Stimulated activated CD4-positive, alpha-beta T cell treated with anti-CD3 and anti-CD28 coated beads, Interleukin-4, amount 100 ng/mL, for 4 hours (primary cell): ENCODE data around the gene BEND3.
"Not testable (repeated sequence)": the region's sequence is repeated elsewhere in the genome, so short reads cannot be mapped to it uniquely, and the experiment has no call there.

Source experiments
- DNase-seq, 2 experiments: peaks; one replicate each; pipeline ENCODE4 v3.0.0-alpha.2; 2020

BEND3 gene

GRCh38 chr6:107026965-107027364 is 88.3 kb downstream of the BEND3 start:
- no peak for DNase-seq

- no peak for DNase-seq
Observed at GRCh38 chr6:107021446-107022185, 93.7 kb downstream of the BEND3 start.

DNA sequence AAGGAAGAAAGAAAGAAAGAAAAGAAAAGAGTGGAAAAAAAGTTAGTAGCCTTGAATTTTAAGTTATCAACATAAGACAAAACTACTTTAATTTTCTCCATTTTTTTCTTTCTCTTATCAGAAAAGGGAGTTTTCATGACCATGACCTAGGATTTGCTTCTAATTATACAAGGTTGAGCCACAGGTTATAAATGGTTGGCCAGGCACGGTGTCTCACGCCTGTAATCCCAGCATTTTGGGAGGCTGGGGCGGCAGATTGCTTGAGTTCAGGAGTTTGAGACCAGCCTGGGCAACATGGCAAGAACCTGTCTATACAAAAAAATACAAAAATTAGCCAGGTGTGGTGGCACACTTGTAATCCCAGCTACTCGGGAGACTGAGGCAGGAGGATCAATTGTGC is 95.1 kb downstream of the BEND3 start:
- no peak for DNase-seq

DNA sequence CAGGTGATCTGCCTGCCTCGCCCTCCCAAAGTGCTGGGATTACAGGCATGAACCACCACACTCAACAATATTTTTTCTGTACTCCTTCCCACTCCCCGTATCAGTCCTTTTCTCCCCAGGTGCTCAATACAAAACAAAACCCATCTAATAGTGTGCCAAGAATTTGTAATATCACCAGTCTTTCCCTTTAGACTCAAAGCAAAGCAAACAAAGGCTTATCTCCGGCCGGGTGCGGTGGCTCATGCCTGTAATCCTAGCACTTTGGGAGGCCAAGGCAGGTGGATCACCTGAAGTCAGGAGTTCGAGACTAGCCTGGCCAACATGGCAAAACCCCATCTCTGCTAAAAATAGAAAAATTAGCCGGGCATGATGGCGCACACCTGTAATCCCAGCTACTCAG is 95.7 kb downstream of the BEND3 start:
- not testable (repeated sequence) for DNase-seq

- no peak for DNase-seq
Observed at GRCh38 chr6:107019047-107019446, 96.3 kb downstream of the BEND3 start.
